HUDEP-2 (cell line): Measurements from ENCODE around the gene SMKR1.
"Not testable (repeated sequence)": the region's sequence is repeated elsewhere in the genome, so short reads cannot be mapped to it uniquely, and the experiment has no call there.

Experiments
- DNase-seq, 76 experiments: peaks; one replicate each; lab custom pipeline; 2025; ENCODE audit not compliant: unreplicated experiment in 76 of 76; lab: John Stamatoyannopoulos, UW

Gene SMKR1

GRCh38 chr7:129481376-129481775 lies 21.0 kb upstream of the SMKR1 start:
- not testable (repeated sequence) for DNase-seq

GRCh38 chr7:129482781-129483180 lies 19.6 kb upstream of the SMKR1 start:
- no peak for DNase-seq

- DNase-seq: no peak
Measured at GRCh38 chr7:129489491-129489890, 12.8 kb upstream of the SMKR1 start.

GRCh38 chr7:129492391-129492790 lies 9.9 kb upstream of the SMKR1 start:
- no peak for DNase-seq

GRCh38 chr7:129493555-129493954 lies 8.8 kb upstream of the SMKR1 start:
- peak in 2 of 76 experiments; percentile 6 to 15 for DNase-seq

- no peak for DNase-seq
Measured at GRCh38 chr7:129494041-129494440, 8.3 kb upstream of the SMKR1 start.

GRCh38 chr7:129495987-129496386 lies 6.3 kb upstream of the SMKR1 start:
- peak in 1 of 76 experiments; percentile 18 for DNase-seq

GRCh38 chr7:129496653-129497052 lies 5.7 kb upstream of the SMKR1 start:
- no peak for DNase-seq

- no peak for DNase-seq
Measured at GRCh38 chr7:129497156-129497555, 5.2 kb upstream of the SMKR1 start.

GRCh38 chr7:129498021-129498420 lies 4.3 kb upstream of the SMKR1 start:
- no peak for DNase-seq

- DNase-seq: no peak
Measured at GRCh38 chr7:129499999-129500398, 2.3 kb upstream of the SMKR1 start.

- no peak for DNase-seq
Measured at GRCh38 chr7:129502708-129503685, 666 bp downstream of the SMKR1 start.

GRCh38 chr7:129503725-129504124 lies 1.4 kb downstream of the SMKR1 start:
- DNase-seq: no peak

- DNase-seq: no peak
Measured at GRCh38 chr7:129512192-129512591, 9.9 kb downstream of the SMKR1 start.

- no peak for DNase-seq
Measured at GRCh38 chr7:129513546-129513945, 11.2 kb downstream of the SMKR1 start.

- DNase-seq: no peak
Measured at GRCh38 chr7:129514683-129515082, 12.4 kb downstream of the SMKR1 start.

GRCh38 chr7:129515381-129515780 lies 13.1 kb downstream of the SMKR1 start:
- DNase-seq: no peak

GRCh38 chr7:129517931-129518330 lies 15.6 kb downstream of the SMKR1 start:
- DNase-seq: no peak

- DNase-seq: no peak
Measured at GRCh38 chr7:129519464-129519863, 17.1 kb downstream of the SMKR1 start.

- peak in 1 of 76 experiments; percentile 4 for DNase-seq
Measured at GRCh38 chr7:129522088-129522970, 20.0 kb downstream of the SMKR1 start.

GRCh38 chr7:129522971-129523340 lies 20.6 kb downstream of the SMKR1 start:
- no peak for DNase-seq
